Stomach (tissue), 9 donors: ENCODE measurements around the gene CMKLR1. TPM values are rescaled to one million over a fixed set of nuclear protein-coding genes. Genes with fewer than 3 reads are reported as not detected.

ENCODE experiments used
- DNase-seq, 2 donors: peaks; one replicate each; pipeline versions ENCODE4 v3.0.0 to v3.0.0-alpha.2; 2013 to 2019
- H3K27ac ChIP-seq, 5 donors: fragments of 200-600 bp in 4 of 5; sonication (generic) in 4 of 5; one replicate each; pipeline ENCODE4 v1.5.1; 2013 to 2019; ENCODE audit warnings: mild to moderate bottlenecking in 1 of 5, moderate library complexity in 1 of 5
- H3K27me3 ChIP-seq, 3 donors: fragments of 200-600 bp; sonication (generic); one replicate each; pipeline ENCODE4 v1.5.1; 2017 to 2019; ENCODE audit warnings: mixed run types in 1 of 3
- H3K36me3 ChIP-seq, 4 donors: fragments of 200-600 bp; sonication (generic); 1 replicate in 3 of 4; 2 replicates in 1 of 4; pipeline ENCODE4 v1.5.1; 2016 to 2019
- H3K4me1 ChIP-seq, 4 donors: fragments of 200-600 bp; sonication (generic); one replicate each; pipeline ENCODE4 v1.5.1; 2016 to 2019
- H3K4me3 ChIP-seq, 4 donors: fragments of 200-600 bp; sonication (generic) in 3 of 4; one replicate each; pipeline ENCODE4 v1.5.1; 2016 to 2019; ENCODE audit warnings: mild to moderate bottlenecking in 1 of 4
- H3K9me3 ChIP-seq, 4 donors: fragments of 200-600 bp; sonication (generic); one replicate each; pipeline ENCODE4 v1.5.1; 2016 to 2019
- CTCF ChIP-seq, 7 experiments: fragments of 450-650 bp in 4 of 7; fragments of 200-600 bp in 3 of 7; sonication (generic) in 3 of 7; IDR thresholded peaks; one replicate each; pipeline ENCODE4 v1.5.1; 2016 to 2019; ENCODE audit warnings: antibody characterized with exemption in 7 of 7, control low read depth in 2 of 7, mild to moderate bottlenecking in 1 of 7
- EP300 ChIP-seq: sonication (generic); formaldehyde crosslinking; IDR thresholded peaks from one replicate; pipeline ENCODE4 v1.6.1; 2017; ENCODE audit warnings: antibody characterized with exemption
- POLR2A ChIP-seq, 4 donors: fragments of 450-650 bp; IDR thresholded peaks; one replicate each; pipeline ENCODE4 v1.6.1; 2016; ENCODE audit warnings: antibody characterized with exemption in 4 of 4, control low read depth in 2 of 4, mild to moderate bottlenecking in 1 of 4, moderate library complexity in 1 of 4
- POLR2AphosphoS5 ChIP-seq, 3 donors: sonication (generic); formaldehyde crosslinking; IDR thresholded peaks; one replicate each; pipeline ENCODE4 v1.6.1; 2016; ENCODE audit warnings: antibody characterized with exemption in 3 of 3
- WGBS, 5 donors: extraction: QIAGEN DNeasy Blood & Tissue Kit in 3 of 5; methylation state at CpG; one replicate each; pipeline versions ENCODE4 v1.1.5 to v1.1.7; 2013 to 2018; 5-methylcytosine and 5-hydroxymethylcytosine counted together
- intact Hi-C: fragments of 100-400 bp; cut with DNase I; formaldehyde crosslinking; loops from one replicate; pipeline ENCODE4 v1.15.1; 2023; ENCODE audit warnings: low total_unique reads
- polyA plus RNA-seq, 3 donors: library from polyadenylated mRNA; stranded (reverse); fragments of 200-250 nt; gene quantifications; one replicate each; pipeline ENCODE4 v1.2.3, GENCODE V29; 2013
- total RNA-seq, 5 donors: library from RNA; depleted of rRNA; stranded (reverse); fragments of >200 nt; gene quantifications; one replicate each; pipeline versions ENCODE4 v1.1.0 to v1.2.3, GENCODE V29; 2014 to 2016
- donor health status: healthy with polysubstance abuse.
- donor health status: Bipolar disorder and iron deficiency.
- donor health status: healthy.

The CMKLR1 gene
- total and polyA plus RNA-seq, 8 donors: 0.45 to 46.1 (median 2.3) TPM

DNA sequence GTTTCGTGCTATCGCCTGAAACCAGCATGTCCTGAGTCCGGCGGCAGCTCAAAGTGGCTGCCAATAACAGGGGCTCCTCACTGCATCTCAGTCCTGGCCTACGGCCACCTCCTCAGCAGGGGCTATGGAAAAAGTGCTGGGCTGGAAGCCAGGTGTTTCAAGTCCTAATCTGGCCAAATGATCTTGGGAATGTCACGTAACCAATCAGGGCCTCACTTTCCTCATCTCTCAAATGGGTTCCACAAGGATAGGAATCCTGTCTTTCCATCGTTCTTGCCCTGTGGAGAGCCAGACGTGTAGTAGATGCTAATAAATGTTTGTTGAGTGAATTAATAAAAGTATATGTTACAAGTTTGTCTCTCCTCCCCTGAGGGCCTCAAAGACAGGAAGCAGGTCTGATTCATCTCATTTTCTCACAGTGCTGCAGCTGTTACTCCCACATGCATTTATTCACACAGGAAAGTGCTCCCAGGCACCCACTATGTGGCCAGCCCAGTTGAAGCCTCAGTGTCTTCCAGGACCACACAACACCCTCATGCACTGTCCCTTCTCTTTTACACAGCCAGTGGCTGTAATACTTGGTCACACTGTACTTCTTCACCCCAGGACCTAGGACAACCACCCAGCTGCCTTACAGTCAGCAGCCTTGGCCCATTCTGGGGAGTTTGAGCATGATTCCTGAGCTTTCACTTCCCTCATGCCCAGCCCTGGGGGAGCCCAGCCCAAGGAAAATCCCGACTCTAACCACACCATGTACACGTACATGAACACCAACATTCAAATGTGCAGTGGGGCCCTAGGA lies 5.0 kb downstream of the CMKLR1 start:
- Histone ChIP-seq H3K27me3 (peaks cover 0 to 18% (median 2%) of the 10 kb centered on the region in 3 donors), H3K4me3 (no peak overlapping the region), H3K36me3 (no peaks in the 10 kb centered on the region), H3K27ac (peak overlapping the region in 3 of 5 donors; percentile 10 to 53 (median 41)), H3K9me3 (no peaks in the 10 kb centered on the region), H3K4me1 (peaks cover 0 to 2% (median under 1%) of the 10 kb centered on the region in 4 donors)
- no peak for TF ChIP-seq CTCF (IDR thresholded peaks at IDR 0.05)
- TF ChIP-seq EP300: no peak
- no peak for TF ChIP-seq POLR2A (IDR thresholded peaks at IDR 0.05)
- TF ChIP-seq POLR2AphosphoS5 (IDR thresholded peaks at IDR 0.05): no peak
- WGBS, 5 donors: 67 to 74% (median 72%) methylated on average over 10 of the region's 10 CpGs
- intact Hi-C loops: no loop called here
- DNase-seq: no peak

DNA sequence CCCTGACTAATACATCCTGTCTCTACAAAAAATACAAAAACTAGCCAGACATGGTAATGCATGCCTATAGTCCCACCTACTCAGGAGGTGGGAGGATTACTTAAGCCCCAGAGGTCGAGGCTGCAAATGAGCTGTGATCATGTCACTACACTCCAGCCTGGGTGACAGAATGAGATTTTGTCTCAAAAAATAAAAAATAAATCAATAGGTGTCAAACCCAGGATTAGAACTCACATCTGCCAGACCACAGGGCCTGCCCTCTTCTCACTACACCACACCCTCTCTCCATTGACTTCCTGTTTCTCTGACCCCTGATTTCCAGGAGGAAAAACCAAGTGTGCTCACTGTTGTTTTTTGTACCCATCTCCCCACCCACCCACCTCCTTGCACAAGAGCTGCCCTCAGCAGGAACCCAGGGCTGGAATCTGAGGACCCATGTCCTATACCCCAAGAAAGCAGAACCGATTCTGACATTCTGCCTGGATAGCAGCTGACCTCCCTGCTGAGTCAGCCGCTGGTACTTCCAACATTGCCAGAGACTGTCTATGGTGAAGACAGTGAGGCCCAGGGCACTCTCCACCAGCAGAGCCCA lies 6.2 kb downstream of the CMKLR1 start:
- intact Hi-C loops: no loop called here
- H3K27ac ChIP-seq: peak overlapping the region in 2 of 5 donors; percentile 41 to 53
- H3K4me3 ChIP-seq: no peak overlapping the region
- TF ChIP-seq POLR2AphosphoS5 (IDR thresholded peaks at IDR 0.05) (peak in 1 of 3 donors; percentile 13), EP300 (no peak)
- peaks cover 0 to 10% (median 0%) of the 10 kb centered on the region in 3 donors for H3K27me3 ChIP-seq
- peak in 1 of 2 donors; percentile 31 for DNase-seq
- peaks cover 0 to 5% (median 0%) of the 10 kb centered on the region in 4 donors for H3K4me1 ChIP-seq
- no peaks in the 10 kb centered on the region for H3K9me3 ChIP-seq
- no peaks in the 10 kb centered on the region for H3K36me3 ChIP-seq
- WGBS, 5 donors: 25 to 58% (median 45%) methylated on average over 3 of the region's 3 CpGs

GRCh38 chr12:108328420-108328819 lies 10.7 kb downstream of the CMKLR1 start:
- 74 to 89% (median 78%) methylated on average over 7 of the region's 7 CpGs for WGBS, 5 donors
- TF ChIP-seq POLR2A (IDR thresholded peaks at IDR 0.05) (no peak), POLR2AphosphoS5 (IDR thresholded peaks at IDR 0.05) (no peak), EP300 (no peak), CTCF (IDR thresholded peaks at IDR 0.05) (no peak)
- H3K27me3 ChIP-seq: peaks cover 0 to 4% (median 0%) of the 10 kb centered on the region in 3 donors
- peaks cover 0 to 7% (median 0%) of the 10 kb centered on the region in 4 donors for H3K4me1 ChIP-seq
- no peak overlapping the region for H3K4me3 ChIP-seq
- no peak for DNase-seq
- H3K36me3 ChIP-seq: no peaks in the 10 kb centered on the region
- H3K27ac ChIP-seq: peak overlapping the region in 2 of 5 donors; percentile 34 to 42
- intact Hi-C loops: no loop called here
- no peaks in the 10 kb centered on the region for H3K9me3 ChIP-seq

GRCh38 chr12:108327621-108328344 lies 11.3 kb downstream of the CMKLR1 start:
- Histone ChIP-seq H3K4me3 (no peak overlapping the region), H3K27ac (peak overlapping the region in 3 of 5 donors; percentile 19 to 42 (median 34)), H3K27me3 (peaks cover 0 to 4% (median 0%) of the 10 kb centered on the region in 3 donors), H3K4me1 (peaks cover 0 to 7% (median 0%) of the 10 kb centered on the region in 4 donors), H3K9me3 (no peaks in the 10 kb centered on the region), H3K36me3 (no peaks in the 10 kb centered on the region)
- intact Hi-C loops: no loop called here
- DNase-seq: no peak
- TF ChIP-seq POLR2A (IDR thresholded peaks at IDR 0.05) (no peak), EP300 (no peak), POLR2AphosphoS5 (IDR thresholded peaks at IDR 0.05) (no peak), CTCF (IDR thresholded peaks at IDR 0.05) (no peak)
- WGBS, 5 donors: 57 to 77% (median 69%) methylated on average over 15 of the region's 15 CpGs
